ENCODE data around the gene TGFBRAP1.
"Not testable (repeated sequence)": the region's sequence is repeated elsewhere in the genome, so short reads cannot be mapped to it uniquely, and the experiment has no call there.

Gene TGFBRAP1

GRCh38 chr2:105271393-105272045 lies 58.0 kb downstream of the TGFBRAP1 start:
- no peak for DNase-seq (ENCODE audit: low read depth in 2 of 2)

DNA sequence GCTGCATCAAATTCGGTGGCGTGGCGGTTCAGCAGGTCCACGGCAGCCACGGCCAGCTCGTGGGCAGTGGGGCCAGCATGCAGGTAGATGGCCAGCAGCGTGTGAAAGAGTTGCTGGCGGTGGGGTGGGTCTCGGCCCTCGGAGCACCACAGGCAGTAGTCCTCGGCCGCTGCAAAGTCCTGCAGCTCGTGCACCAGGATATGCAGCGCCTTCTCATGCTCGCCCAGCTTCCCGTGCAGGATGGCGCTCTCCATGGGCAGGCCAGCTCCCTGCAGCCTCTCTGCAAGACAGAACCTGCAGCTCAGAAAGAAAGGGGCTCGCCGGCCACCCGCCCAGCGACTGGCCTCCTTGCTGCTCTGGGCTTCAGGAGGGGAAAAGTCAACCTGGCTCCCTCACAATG lies 60.1 kb downstream of the TGFBRAP1 start:
- DNase-seq (ENCODE audit: low read depth in 2 of 2), result no peak

DNA sequence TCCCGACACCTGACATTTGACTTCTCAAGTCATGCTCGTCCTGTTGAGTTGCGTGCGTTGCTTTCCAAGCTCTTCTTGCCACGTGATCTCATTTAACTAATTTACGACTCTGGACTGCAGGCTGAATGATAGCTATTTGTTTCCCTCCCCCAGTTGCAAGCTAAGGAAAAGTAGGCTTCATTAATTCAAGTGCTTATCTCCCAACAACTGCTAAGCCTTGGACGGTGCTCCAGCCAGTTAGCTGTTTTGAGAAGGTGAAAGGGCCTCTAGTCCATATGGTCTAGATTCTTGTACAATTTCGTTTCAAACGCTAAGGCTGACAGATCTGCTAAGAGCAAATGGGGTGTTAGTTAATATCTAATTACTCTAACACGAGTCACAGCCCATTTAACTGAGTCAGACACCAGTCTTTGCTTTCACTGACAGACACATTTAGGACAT lies 66.9 kb downstream of the TGFBRAP1 start:
- no peak for DNase-seq (ENCODE audit: low read depth in 2 of 2)

- DNase-seq (ENCODE audit: low read depth in 2 of 2), result no peak
Observed at GRCh38 chr2:105261061-105261460, 68.5 kb downstream of the TGFBRAP1 start.

GRCh38 chr2:105258835-105259350 lies 70.6 kb downstream of the TGFBRAP1 start:
- no peak for DNase-seq (ENCODE audit: low read depth in 2 of 2)

DNA sequence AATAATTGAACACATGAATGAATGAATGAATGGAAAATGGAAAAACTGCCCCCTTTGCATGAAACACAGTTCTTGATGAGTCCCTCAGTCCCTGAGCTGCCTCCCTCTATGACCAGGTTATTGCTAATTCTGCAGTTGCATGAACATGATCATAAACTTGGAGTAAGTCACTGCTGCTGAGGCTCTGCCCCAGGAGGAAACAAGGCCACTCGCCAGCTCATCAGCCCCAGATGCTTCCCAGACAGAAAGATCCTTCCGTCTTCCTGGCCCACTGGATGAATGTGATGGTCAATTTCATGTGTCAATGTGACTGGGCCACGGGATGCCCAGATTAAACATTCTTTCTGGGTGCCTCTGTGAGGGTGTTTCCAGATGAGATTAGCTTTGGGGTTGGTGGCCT lies 71.6 kb downstream of the TGFBRAP1 start:
- no peak for DNase-seq (ENCODE audit: low read depth in 2 of 2)

DNA sequence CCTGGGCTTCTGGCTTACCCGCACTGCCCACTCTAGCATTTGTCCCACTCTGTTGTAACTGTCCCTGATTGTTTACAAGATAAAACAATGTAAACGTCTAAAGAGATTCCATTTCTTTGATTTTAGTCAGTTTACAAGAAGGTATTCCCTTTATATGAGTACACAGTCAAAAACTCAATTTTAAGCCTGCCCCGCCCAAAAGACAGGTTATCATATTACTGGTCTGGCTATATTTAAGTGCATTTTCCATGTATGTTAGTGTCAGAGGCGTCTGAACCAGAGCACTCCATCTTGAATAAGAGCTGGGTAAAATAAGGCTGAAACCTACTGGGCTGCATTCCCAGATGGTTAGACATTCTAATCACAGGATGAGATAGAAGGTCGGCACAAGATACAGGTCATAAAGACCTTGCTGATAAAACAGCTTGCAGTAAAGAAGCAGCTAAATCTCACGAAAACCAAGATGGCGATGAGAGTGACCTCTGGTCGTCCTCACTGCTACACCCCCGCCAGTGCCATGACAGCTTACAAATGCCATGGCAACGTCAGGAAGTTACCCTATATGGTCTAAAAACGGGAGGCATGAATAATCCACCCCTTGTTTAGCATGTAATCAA lies 73.0 kb downstream of the TGFBRAP1 start:
- no peak for DNase-seq (ENCODE audit: low read depth in 2 of 2)

GRCh38 chr2:105255979-105256378 lies 73.6 kb downstream of the TGFBRAP1 start:
- DNase-seq (ENCODE audit: low read depth in 2 of 2), result no peak

- no peak for DNase-seq (ENCODE audit: low read depth in 2 of 2)
Observed at GRCh38 chr2:105254531-105255210, 74.9 kb downstream of the TGFBRAP1 start.

- DNase-seq (ENCODE audit: low read depth in 2 of 2), result no peak
Observed at GRCh38 chr2:105252271-105252670, 77.3 kb downstream of the TGFBRAP1 start.

DNA sequence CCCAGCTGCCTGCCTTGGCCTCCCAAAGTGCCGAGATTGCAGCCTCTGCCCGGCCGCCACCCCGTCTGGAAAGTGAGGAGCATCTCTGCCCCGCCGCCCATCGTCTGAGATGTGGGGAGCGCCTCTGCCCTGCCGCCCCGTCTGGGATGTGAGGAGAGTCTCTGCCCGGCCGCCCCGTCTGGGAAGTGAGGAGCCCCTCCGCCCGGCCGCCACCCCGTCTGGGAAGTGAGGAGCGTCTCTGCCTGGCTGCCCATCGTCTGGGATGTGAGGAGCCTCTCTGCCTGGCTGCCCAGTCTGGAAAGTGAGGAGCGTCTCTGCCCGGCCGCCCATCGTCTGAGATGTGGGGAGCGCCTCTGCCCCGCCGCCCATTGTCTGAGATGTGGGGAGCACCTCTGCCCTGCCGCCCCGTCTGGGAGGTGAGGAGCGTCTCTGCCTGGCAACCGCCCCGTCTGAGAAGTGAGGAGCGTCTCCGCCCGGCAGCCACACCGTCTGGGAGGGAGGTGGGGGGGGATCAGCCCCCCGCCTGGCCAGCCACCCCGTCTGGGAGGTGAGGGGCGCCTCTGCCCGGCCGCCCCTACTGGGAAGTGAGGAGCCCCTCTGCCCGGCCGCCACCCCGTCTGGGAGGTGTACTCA lies 78.4 kb downstream of the TGFBRAP1 start:
- not testable (repeated sequence) for DNase-seq (ENCODE audit: low read depth in 2 of 2)

- no peak for DNase-seq (ENCODE audit: low read depth in 2 of 2)
Observed at GRCh38 chr2:105249891-105250290, 79.6 kb downstream of the TGFBRAP1 start.

DNA sequence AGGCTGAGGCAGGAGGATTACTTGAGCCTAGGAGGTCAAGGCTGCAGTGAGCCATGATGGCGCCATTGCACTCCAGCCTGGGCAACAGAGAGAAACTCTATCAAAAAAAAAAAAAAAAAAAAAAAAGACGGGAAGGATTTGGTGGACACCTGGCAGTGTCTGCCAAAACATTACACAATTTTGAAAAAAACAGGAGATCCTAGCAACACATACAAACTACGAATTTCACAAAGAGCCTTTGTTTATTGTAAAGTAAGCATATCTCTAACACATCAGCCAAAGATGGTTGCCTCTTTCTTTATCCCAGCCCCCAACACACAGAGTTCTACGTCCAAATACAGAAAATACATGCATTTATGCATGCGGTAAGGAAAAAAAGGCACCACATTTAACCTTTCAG lies 80.4 kb downstream of the TGFBRAP1 start:
- no peak for DNase-seq (ENCODE audit: low read depth in 2 of 2)

DNA sequence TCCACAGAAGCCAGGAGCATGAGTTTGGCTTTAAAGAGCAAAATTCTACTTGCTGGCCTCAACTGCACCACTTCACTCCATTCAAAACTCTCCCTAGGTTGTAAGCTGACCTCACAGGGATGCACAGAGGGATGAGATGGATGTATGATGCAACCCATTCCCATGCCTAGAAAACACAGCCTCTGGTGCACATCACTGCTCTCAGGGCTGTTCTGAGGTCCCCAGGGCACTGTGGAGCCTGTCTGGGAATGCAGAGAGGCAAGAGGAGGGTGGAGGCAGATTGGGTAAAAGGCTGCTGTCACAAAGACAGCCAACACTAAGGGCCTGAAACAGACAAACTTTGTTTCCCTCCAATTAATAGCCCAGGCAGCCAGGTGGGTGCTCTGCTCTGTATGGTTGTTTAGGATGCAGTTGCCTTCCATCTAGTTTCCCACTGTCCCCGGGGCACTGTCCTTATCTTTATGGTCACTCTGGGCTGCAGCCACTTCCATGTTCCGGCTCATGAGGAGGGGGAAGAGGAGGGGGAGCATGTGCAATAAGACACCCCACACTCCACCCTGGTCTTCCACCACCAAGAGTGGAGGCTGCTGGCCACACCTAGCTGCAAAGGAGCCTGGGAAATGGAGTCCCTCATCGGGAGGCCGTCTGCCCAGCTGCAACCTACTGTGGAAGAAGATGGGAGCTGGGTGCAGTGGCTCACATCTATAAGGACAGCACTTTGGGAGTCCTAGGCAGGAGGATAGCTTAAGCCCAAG lies 81.0 kb downstream of the TGFBRAP1 start:
- no peak for DNase-seq (ENCODE audit: low read depth in 2 of 2)

GRCh38 chr2:105244451-105244850 lies 85.1 kb downstream of the TGFBRAP1 start:
- DNase-seq (ENCODE audit: low read depth in 2 of 2), result no peak

DNA sequence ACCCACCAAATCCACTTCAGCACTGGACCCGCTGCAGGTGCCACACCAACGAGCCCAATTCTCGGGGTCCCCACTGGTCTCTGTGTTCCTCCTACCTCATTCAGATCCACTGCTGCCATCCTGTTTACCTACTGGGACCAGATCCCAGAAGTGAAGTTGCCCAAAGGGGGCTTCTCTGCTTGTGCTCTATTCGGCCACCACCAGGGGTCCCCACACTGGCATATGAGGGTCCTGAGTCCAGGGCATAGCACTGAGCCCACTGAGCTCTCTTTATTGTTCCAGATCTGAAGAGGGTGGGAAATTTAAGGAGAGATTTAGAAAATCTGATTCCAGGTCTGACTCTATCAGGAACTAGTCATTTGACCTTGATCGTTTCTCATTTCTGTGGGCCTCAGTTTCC lies 85.6 kb downstream of the TGFBRAP1 start:
- DNase-seq (ENCODE audit: low read depth in 2 of 2), result no peak

DNA sequence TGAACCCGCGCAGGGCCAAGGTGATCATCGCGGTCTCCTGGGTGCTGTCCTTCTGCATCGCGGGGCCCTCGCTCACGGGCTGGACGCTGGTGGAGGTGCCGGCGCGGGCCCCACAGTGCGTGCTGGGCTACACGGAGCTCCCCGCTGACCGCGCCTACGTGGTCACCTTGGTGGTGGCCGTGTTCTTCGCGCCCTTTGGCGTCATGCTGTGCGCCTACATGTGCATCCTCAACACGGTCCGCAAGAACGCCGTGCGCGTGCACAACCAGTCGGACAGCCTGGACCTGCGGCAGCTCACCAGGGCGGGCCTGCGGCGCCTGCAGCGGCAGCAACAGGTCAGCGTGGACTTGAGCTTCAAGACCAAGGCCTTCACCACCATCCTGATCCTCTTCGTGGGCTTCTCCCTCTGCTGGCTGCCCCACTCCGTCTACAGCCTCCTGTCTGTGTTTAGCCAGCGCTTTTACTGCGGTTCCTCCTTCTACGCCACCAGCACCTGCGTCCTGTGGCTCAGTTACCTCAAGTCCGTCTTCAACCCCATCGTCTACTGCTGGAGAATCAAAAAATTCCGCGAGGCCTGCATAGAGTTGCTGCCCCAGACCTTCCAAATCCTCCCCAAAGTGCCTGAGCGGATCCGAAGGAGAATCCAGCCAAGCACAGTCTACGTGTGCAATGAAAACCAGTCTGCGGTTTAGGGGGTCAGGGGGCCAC lies 87.1 kb downstream of the TGFBRAP1 start:
- no peak for DNase-seq (ENCODE audit: low read depth in 2 of 2)

GRCh38 chr2:105241443-105241842 lies 88.1 kb downstream of the TGFBRAP1 start, which contains the start of gene GPR45:
Gene GPR45, plus strand, starts transcription at chr2:105241743. Its CDS starts 116 bp downstream, at chr2:105241859.
- DNase-seq (ENCODE audit: low read depth in 2 of 2), result no peak

DNA sequence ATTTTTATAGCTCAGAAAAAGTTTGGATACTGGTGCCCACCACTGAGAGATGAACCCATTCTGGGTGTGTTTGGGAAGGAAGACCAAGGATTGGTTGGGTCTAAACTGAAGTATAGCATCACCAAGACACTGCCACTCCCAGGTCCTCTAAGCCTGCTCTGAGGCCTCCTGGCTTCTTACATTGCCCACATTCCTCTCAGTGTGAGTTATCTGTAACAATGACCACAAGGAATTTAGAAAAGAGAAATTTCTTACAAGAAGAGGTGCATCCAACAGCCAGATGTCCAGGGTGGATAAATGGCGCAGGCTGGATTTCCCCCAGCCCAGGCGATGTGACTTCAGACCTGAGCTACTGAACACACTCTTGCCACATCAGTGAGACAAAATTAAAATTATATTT lies 89.6 kb downstream of the TGFBRAP1 start:
- DNase-seq (ENCODE audit: low read depth in 2 of 2), result no peak

DNA sequence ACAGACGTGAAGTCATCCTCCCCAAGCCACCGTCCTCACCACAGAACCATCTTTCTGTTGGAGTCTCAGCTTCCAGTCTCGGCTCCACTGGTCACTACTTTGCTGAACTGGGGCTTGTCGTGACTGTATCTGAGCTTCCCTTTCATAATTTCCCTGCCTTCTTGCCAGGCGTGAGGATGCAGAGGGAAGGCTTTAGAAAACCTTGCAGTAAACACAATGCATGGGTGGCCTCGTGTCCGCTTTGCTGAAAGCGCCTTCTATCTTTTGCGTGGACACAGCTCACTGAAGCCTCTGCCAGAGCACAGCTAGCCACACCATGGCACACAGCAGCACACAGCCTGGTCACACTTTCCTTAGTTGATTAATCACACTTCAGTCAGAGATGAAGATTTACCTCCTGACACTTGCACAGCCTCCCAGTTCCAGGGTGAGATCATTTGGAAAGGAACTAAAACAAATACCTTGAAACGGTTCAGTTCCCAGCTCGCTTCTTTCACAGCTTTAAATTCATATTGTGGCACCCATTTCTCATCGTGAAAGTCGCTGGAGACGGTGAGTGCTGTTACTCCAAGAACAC lies 90.8 kb downstream of the TGFBRAP1 start:
- no peak for DNase-seq (ENCODE audit: low read depth in 2 of 2)
